NK-92 (cell line): ENCODE data around the gene UBALD1.

Source experiments
- DNase-seq: peaks from one replicate; lab custom pipeline; 2025; ENCODE audit not compliant: unreplicated experiment; lab: John Stamatoyannopoulos, UW

Gene UBALD1

DNA sequence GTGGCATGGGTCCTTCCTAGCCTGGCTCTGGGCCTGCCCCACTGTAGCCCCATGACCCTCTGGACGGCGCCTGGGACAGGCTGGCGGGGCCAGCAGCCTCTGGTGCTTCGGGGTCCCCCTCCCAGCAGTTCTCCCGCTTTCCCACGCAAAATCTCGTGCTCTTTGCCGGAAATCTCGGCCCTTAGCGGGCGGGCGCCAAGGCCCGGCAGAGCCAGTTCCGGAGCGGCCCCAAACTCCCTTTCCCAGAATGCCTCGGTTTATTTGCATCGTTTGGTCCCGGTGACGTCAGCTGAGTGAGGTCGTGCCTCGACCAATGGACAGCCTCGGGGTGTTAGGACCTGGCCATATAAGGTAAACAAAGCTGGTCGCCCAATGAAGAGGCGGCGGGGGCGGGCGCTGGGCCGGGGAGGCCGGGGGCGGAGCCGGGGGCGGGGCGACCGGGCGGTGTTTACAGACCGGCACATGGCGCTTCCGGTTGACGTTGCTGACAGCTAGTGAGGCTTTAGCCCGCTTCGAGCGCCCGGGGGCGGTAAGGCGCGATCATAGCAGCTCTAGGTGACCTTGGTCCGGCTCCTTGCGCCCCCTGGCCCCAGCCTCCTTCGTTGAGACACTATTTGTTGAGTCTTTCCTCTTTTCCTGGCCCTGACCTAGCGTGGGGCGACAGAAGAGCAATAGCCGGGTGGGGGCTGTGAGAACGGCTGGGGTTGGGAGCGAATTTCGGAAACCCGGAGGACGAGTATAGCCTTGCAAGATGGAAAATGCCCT is 1.5 kb upstream of the UBALD1 start:
- peak; percentile 97 for DNase-seq

GRCh38 chr16:4615384-4616046 is 827 bp upstream of the UBALD1 start:
- DNase-seq: no peak

GRCh38 chr16:4613636-4614570 is 785 bp downstream of the UBALD1 start:
- no peak for DNase-seq

DNA sequence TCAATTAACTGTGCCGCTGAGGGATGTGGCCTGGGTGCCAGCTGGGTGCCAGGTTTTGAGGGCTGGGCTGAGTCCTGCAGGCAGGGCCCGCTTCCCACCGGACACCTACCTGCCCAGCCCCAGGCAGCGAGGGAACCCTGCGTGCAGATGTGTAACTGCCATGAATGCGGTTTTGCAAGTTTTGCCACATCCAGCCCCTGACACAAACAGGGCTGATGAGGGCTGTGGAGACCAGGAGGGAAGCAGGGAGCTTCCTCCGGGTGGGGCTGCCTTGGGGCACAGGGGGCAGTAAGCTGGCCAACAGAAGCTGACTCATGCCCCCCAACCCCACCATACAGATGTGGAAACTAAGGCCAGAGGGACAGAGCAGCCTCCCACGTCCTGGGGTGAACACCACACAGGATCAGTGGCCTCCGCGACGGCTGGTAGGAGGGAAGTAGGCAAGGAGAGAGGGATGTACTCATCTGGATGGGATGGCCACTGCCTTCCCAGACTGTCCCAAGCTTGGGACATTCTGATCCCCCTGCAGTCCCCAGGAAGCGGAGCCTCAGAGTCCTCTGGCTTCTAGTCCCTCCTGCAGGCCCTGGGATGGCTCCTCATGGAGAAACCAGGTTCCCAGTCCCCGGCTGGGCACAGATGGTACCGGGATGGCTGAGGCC is 1.6 kb downstream of the UBALD1 start:
- DNase-seq: no peak

- no peak for DNase-seq
Measured at GRCh38 chr16:4612474-4612931, 2.2 kb downstream of the UBALD1 start.

DNA sequence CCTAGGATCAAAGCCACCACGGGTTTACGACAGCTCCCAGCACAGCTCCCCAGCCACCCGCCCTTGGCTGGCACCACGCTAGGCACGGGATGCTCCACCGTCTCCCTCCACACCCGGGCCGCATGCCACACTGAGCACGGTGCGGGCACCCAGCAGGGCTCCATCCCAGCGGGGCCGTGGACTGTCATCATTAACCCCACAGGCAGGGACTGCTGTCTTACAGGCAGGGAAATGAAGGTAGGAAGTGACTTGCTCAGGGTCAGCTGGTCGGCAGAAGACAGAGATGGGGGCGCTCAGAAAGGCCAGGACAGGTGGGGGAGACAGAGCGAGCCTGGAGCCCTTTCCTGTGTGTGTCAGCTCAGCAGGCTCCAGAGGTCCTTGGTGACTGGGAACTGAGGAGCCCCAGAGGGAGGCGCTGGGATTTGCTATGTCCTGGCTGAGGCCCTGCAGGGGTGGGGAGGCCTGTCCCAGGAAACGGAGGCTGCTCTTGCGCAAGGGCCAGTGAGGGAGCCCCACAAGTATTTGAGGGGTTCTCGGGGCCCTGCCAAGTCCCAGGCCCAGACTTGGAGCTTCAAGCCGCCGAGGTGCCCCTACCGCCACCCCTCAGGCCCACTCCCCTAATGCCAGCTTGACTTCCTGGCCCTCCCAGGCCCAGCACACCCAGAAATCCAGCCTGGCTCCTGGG is 3.2 kb downstream of the UBALD1 start:
- DNase-seq: no peak

GRCh38 chr16:4610011-4611005 is 4.4 kb downstream of the UBALD1 start:
- DNase-seq: no peak

DNA sequence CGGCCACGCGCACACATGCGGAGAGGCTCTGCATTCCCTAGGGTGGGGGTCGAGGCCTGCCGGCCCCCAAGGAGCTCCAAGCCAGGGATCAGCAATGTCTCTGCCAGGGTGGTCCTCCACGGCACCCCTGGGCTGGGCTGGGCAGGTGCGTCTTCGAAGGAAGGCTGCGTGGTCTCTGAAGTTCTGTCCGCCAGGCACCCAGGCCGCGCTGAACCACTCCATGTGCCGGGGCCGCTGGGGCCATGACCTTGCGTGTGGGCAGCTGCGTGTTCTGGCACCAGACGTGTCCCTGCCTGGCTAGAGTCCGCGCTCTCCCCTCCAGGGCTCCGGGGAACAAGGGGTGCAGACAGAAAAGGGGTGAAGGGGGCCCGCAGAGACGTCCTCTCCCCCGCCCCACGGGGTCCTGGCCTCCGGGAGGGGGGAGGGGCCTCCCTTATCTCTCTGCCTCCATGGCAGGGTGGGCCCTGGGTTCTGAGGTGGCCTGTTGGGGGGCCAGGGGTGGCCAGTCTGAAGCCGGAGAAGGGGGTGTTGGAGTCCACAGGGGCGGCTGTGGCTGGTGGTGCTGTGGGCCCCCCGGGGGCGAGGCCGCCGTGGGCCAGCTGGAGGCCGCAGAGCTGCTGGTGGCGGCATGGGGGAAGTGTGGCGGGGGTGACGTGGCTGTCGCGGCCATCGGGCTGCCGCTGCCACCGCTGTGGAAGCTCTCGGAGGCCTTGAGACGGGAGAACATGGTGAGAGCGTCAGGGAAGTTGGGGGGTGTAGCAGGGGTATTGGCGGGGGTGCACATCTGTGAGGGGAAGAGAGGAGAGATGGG is 5.3 kb downstream of the UBALD1 start:
- no peak for DNase-seq

DNA sequence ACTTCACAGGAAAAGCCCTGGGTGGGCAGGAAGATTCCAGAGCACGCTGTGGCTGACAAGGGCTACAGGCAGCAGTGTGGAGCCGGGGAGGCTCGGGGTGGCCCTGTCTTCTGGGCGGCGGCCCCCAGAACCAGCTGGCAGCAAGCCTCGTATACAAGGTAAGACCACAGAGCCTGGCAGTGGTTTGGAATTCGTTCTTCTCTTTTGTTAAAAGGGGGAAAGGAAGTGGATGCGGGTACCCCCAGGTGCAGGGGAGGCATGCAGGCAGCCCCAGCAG is 6.0 kb downstream of the UBALD1 start:
- no peak for DNase-seq

- no peak for DNase-seq
Measured at GRCh38 chr16:4607841-4608703, 6.6 kb downstream of the UBALD1 start.

DNA sequence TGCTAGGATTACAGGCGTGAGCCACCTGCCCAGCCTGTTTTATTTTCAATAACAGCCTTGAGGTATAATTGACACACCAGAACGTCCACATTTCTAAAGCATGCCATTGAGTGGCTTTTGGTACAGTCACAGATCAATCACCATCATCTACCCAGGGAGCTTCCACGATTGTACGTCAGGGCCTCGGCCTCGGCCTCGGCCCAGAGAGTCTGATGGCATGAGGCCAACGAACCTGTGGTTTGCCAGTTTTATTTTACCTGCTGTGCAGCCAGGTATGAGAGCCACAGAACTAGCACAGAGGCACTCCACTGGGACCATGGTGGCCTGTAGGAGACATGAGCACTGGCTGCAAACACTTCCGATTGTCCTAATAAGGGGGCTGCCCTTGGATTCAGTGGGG is 8.3 kb downstream of the UBALD1 start:
- no peak for DNase-seq

DNA sequence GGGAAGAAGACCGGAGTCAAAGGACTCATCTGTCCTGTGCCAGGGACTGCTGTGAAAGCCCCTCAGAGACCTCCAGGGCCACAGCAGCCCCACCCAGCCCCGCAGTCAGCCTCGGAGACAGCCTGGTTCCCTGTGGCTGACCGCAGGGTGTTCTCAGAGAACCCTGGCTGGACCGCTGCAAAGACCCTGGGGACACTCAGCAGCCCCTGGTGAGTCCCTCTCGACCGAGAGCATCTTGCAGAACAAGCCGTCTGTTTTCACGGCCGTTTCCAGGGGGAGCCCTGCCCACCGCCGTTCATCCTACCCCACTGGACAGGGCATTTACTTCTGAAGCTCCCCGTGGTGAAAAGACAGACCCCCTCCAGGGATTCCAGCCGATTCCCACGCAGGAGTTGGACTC is 10.3 kb downstream of the UBALD1 start:
- no peak for DNase-seq

DNA sequence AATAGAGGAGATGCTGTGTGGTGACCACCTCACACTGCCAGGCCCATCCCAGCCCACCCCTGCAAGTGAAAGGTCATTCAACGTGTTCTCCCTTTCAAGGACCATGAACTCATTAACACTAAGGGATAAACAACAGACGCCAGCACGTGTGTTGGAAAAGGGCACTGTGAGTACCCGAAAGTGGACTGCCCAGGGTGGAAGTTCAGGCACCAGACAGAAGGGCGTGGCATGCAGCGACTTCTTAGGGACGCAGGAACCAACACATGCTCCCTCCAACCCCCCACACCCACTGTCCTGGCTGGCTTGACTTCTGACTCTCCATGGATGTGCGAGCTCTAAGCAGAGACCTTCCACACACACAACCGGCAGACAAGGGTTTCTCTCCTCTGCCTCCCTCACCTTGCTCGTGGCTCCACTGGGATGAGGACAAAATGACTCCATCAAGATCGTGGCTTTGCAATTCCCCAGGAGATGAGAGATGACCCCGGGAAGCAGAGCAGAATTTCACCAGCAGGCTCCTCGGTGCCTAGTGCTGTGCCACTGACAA is 11.0 kb downstream of the UBALD1 start:
- DNase-seq: no peak

DNA sequence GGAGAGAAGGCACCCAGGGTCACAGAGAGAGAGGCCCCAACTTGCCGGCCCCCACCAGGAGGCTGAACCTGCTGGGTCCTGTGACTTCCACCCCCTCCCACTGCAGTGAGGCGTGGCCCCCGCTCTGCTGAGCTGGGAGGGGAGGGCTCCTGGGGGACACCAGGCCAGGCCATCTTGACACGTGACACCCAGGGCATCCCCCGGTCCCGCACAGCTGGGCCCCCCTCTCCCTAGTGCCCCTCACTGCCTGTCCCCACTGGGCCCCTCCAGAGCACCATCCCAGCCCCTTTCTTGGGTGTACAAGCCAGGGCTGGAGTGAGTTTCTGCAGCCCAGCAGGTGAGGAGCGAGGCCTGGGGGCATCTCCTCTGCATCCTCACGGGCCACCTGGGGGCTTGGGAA is 12.4 kb downstream of the UBALD1 start:
- no peak for DNase-seq

DNA sequence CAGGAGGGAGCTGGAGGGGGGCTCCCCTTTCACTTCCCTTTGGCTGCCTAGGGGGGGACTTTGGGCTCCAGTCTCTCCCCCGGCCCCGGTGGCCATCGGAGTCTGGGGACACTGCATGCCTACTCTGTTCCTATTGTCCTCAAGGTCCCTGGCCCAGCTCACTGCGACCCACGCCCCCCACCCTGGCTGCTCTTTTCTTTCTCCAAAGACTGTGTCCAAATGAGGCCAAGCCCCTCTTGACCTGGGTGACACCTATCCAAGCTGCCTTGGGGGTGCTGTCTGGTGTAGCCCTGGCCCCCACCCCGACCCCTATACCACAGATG is 12.9 kb downstream of the UBALD1 start:
- DNase-seq: no peak

- no peak for DNase-seq
Measured at GRCh38 chr16:4601036-4601863, 13.4 kb downstream of the UBALD1 start.

- DNase-seq: no peak
Measured at GRCh38 chr16:4599545-4599944, 15.1 kb downstream of the UBALD1 start.
